IPS DF 6.9 (cell line): ENCODE measurements around the gene DOLPP1.
"Not testable (repeated sequence)": the region's sequence is repeated elsewhere in the genome, so short reads cannot be mapped to it uniquely, and the experiment has no call there.

Source experiments
- DNase-seq: peaks from one replicate; pipeline ENCODE4 v3.0.0-alpha.2; 2013; ENCODE audit warnings: low read depth, low spot score
- H3K27ac ChIP-seq: one replicate; pipeline ENCODE4 v1.5.1; 2013; ENCODE audit warnings: low read length, control low read depth
- H3K27me3 ChIP-seq: 2 replicates; pipeline ENCODE4 v1.6.1; 2013; ENCODE audit warnings: mild to moderate bottlenecking, low read length; ENCODE audit not compliant: control insufficient read depth, insufficient read depth
- H3K36me3 ChIP-seq: 2 replicates; pipeline ENCODE4 v1.6.1; 2013; ENCODE audit warnings: low read length; ENCODE audit not compliant: control insufficient read depth, insufficient read depth
- H3K4me1 ChIP-seq: 2 replicates; pipeline ENCODE4 v1.6.1; 2013; ENCODE audit warnings: low read length; ENCODE audit not compliant: control insufficient read depth, insufficient read depth
- H3K4me3 ChIP-seq: 2 replicates; pipeline ENCODE4 v1.5.1; 2013; ENCODE audit warnings: mild to moderate bottlenecking, low read length
- H3K9me3 ChIP-seq: 2 replicates; pipeline ENCODE4 v1.6.1; 2013; ENCODE audit warnings: low read length, inconsistent platforms; ENCODE audit not compliant: control insufficient read depth, insufficient read depth
- WGBS: extraction: QIAGEN DNeasy Blood & Tissue Kit; methylation state at CpG from one replicate; pipeline ENCODE4 v1.1.7; 2013; ENCODE audit warnings: mixed read lengths, missing lambda C conversion rate; ENCODE audit not compliant: insufficient read length, insufficient coverage; 5-methylcytosine and 5-hydroxymethylcytosine counted together

The DOLPP1 gene

DNA sequence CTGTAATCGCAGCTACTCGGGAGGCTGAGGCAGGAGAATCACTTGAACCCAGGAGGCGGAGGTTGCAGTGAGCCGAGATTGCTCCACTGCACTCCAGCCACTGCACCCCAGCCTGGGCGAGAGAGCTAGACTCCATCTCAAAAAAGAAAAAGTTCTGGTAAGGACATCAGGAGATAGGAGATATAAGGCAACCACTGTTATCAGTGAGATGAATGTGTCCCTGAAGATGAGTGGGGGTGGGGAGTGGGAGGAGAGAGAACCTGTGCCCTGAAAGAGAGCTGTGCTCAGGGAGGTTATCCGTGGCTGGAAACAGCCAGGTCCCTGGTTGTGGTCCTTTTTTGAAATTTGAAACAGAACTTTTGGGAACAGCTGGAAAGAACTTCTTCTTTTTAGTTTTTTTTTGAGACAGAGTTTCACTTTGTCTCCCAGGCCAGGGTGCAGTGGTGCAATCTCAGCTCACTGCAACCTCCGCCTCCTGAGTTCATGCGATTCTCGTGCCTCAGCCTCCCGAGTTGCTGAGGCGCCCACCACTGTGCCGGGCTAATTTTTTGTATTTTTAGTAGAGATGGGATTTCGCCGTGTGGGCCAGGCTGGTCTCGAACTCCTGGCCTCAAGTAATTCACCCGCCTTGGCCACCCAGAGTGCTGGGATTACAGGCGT, 32.9 kb downstream of the DOLPP1 start:
- Histone ChIP-seq H3K36me3 (no peaks in the 10 kb centered on the region), H3K4me1 (no peaks in the 10 kb centered on the region), H3K9me3 (no peaks in the 10 kb centered on the region), H3K4me3 (no peak overlapping the region), H3K27me3 (no peaks in the 10 kb centered on the region; the same call in 1 of the 2 replicates), H3K27ac (no peak overlapping the region)
- no CpG with 5 or more reads among the region's 17 CpGs for WGBS
- DNase-seq, result no peak

DNA sequence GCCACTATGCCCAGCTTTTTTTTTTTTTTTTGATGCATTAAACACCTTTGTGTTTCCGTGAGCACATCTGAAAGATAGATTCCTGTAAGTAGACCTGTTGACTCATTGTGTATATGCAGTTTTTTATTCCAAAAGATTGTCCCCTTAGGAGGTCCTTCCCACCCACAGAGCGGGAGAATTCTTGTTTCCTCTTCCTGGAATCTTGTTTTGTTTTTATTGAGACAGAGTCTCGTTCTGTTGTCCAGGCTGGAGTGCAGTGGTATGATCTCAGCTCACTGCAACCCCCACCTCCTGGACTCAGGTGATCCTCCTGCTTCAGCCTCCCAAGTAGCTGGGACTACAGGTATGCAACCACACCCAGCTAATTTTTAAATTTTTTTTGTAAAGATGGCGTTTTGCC, 37.9 kb downstream of the DOLPP1 start:
- no peak for DNase-seq
- no peaks in the 10 kb centered on the region for H3K4me1 ChIP-seq
- H3K4me3 ChIP-seq, result no peak overlapping the region
- no peaks in the 10 kb centered on the region for H3K9me3 ChIP-seq
- no CpG with 5 or more reads among the region's 4 CpGs for WGBS
- H3K36me3 ChIP-seq, result peaks cover 11% of the 10 kb centered on the region; the same call in 1 of the 2 replicates
- no peak overlapping the region for H3K27ac ChIP-seq
- H3K27me3 ChIP-seq, result no peaks in the 10 kb centered on the region

DNA sequence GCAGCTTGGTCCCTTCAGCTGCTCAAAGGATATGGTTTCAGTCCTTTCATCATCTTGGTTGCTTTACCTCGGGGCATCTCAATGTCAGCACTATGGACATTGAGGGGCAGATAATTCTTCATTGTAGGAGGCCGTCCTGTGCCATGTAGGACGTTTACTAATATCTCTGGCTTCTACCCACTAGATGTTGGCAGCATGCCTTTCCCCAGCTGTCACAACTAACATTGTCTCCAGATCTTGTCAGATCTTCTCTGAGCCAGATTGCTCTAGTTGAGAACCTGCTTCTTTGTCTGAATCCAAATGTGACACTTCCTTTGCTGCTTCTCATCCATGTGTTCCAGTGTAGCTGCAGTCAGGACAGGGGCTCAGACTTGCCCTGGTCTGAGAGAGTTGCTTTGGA, 40.6 kb downstream of the DOLPP1 start:
- H3K27ac ChIP-seq, result no peak overlapping the region
- H3K36me3 ChIP-seq, result peaks cover 11% of the 10 kb centered on the region; the same call in 1 of the 2 replicates
- H3K27me3 ChIP-seq, result no peaks in the 10 kb centered on the region
- H3K4me1 ChIP-seq, result no peaks in the 10 kb centered on the region; the same call in 1 of the 2 replicates
- H3K9me3 ChIP-seq, result no peaks in the 10 kb centered on the region
- no peak overlapping the region for H3K4me3 ChIP-seq
- DNase-seq, result no peak
- WGBS, result no CpG with 5 or more reads among the region's 3 CpGs

DNA sequence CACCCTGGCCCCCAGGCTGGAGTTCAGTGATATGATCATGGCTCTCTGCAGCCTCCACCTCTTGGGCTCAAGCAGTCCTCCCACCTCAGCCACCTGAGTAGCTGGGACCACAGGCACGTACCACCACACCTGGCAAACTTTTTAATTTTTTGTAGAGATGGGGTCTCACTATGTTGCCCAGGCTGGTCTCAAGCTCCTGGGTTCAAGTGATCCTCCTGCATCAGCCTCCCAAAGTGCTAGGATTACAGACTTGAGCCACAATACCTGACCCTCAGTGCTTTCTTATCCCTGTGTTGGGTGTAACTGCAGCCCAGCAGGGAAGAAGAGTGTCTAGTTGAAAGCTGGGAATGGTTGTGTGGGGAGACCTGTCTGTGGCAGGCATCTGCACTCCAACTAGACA, 41.2 kb downstream of the DOLPP1 start:
- no peaks in the 10 kb centered on the region for H3K9me3 ChIP-seq
- WGBS, result no CpG with 5 or more reads among the region's 1 CpG
- no peaks in the 10 kb centered on the region for H3K27me3 ChIP-seq
- H3K36me3 ChIP-seq, result peaks cover 11% of the 10 kb centered on the region; the same call in 1 of the 2 replicates
- DNase-seq, result no peak
- H3K27ac ChIP-seq, result no peak overlapping the region
- no peak overlapping the region for H3K4me3 ChIP-seq
- H3K4me1 ChIP-seq, result peaks cover 1% of the 10 kb centered on the region

DNA sequence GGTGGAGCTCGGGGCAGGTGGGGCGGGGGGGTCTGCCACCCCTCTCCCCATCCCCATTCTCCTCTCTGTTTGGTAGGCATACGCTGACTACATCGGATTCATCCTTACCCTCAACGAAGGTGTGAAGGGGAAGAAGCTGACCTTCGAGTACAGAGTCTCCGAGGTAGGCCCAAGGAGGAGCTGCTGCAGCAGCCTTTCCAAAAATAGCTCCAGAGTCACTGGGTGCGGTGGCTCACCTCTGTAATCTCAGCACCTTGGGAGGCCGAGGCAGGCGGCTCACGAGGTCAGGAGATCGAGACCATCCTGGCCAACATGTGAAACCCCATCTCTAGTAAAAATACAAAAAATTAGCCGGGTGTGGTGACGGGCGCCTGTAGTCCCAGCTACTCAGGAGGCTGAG, 42.1 kb downstream of the DOLPP1 start:
- H3K27ac ChIP-seq, H3K4me1 ChIP-seq, H3K4me3 ChIP-seq, H3K9me3 ChIP-seq, H3K27me3 ChIP-seq, DNase-seq: not testable (repeated sequence)
- no CpG with 5 or more reads among the region's 15 CpGs for WGBS
- H3K36me3 ChIP-seq, result peaks cover 11% of the 10 kb centered on the region; the same call in 1 of the 2 replicates

DNA sequence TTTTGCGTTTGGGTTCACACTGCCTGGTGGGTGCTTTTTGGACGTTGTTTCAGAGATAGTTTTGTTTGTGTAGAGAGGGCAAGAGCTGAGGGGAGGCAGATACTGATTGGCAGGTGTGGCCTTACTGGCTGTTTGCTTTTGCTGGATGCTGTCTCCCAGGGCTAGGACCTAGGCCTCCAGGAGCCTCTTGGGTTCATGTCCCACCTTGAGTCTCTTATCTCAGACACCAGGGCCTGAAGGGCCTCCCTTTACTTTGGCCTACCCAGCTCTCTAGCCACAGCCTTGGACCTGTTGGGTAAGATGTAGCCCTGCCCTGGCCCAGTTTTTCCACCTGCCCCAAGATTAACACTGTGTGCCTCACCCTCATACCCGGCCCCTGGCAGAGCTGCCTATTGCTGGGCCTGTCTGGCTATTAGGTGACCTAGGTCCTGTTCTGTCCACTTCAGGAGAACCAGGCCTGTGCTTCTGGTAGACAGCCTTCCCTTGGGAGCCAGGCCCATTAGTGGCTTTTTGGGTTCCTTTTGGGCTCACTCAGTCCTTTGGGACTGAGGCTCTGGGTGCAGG, 43.7 kb downstream of the DOLPP1 start:
- DNase-seq, result no peak
- Histone ChIP-seq H3K27me3 (no peaks in the 10 kb centered on the region), H3K27ac (no peak overlapping the region), H3K36me3 (peaks cover 11% of the 10 kb centered on the region; the same call in 1 of the 2 replicates), H3K4me3 (no peak overlapping the region), H3K9me3 (no peaks in the 10 kb centered on the region), H3K4me1 (peaks cover 3% of the 10 kb centered on the region)
- WGBS, result no CpG with 5 or more reads among the region's 3 CpGs

DNA sequence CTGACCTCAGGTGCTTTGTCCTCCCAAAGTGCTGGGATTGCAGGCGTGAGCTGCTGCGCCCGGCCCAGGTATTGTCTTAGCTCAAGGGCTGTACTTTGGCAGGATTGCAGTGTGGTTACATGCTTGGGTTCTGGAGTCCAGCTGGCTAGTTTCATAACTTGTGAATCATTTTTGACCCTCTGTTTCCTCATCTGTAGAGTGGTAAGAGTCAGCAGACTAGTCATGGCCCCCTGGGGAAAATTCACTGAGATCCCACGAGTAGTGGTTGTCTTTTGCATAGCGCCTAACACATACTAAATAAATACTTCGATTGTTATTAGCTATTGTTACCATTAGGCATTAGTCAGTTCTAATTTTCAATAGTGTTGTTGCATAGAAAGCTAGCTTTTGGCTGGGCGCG, 44.6 kb downstream of the DOLPP1 start:
- Histone ChIP-seq H3K9me3 (no peaks in the 10 kb centered on the region), H3K4me3 (no peak overlapping the region), H3K4me1 (peaks cover 3% of the 10 kb centered on the region), H3K36me3 (peaks cover 9% of the 10 kb centered on the region; the same call in 1 of the 2 replicates), H3K27me3 (no peaks in the 10 kb centered on the region), H3K27ac (no peak overlapping the region)
- no peak for DNase-seq
- WGBS, result no CpG with 5 or more reads among the region's 8 CpGs

DNA sequence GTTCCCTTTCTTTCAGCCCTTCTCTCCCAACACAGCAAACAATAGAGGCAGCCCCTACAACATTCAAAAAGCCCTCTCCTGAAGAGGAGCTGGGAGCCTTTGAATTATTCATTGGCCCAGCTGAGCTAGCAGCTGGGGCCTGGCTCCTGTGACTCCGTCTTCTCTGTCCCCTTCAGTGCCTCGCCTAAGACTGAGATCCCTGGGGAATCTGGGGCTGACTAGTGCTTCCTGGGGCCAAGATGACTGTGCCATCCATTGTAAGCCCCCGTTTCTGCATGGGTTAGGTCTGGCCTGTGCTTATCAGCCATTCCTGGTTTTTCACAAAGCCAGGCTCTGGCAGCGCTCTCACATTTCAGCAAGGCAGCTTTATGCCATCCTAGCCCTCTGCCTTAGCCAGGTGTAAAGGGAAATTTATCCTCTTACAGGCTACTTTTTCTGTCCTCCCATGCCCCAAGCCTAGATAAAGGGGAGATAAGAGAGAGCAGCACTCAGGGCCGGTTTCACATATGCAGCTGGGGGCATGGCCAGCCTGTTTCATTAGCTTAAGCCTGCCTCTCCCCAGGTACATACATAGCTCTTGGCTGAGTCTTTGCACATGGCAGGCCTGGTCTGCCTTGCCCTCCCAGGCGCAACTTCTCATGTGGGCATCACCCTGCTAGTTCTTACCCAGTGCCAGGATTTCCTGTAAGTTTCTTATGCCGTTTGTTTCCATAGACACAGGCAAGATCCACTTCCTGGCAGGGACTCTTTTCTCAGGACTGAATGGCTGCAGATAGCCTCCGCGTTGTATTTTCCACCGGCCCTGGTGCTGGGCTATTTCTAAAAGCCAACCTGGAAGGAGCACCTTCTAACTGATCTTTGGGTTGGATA, 46.1 kb downstream of the DOLPP1 start:
- no peak overlapping the region for H3K27ac ChIP-seq
- no peaks in the 10 kb centered on the region for H3K27me3 ChIP-seq
- 0 out of 2 replicates have a peak, but pooled peaks cover 3% of the 10 kb centered on the region for H3K36me3 ChIP-seq
- no CpG with 5 or more reads among the region's 10 CpGs for WGBS
- no peaks in the 10 kb centered on the region for H3K9me3 ChIP-seq
- H3K4me3 ChIP-seq, result no peak overlapping the region
- peaks cover 3% of the 10 kb centered on the region for H3K4me1 ChIP-seq
- no peak for DNase-seq

DNA sequence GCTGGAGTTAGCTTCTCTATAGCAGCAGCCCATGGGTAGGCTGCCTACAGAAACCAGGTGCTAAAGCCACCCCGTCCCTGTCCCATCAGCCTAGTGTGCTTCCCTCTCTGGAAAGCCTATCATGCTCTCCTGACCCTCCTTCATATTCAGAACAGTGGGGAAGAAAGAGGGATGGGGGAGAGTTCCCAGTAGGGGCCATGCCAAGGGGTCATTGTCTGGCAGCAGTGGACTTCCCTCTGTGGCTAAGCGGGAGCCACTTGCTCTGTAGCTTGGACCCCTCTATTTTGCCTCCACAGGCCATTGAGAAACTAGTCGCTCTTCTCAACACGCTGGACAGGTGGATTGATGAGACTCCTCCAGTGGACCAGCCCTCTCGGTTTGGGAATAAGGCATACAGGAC, 47.8 kb downstream of the DOLPP1 start:
- no CpG with 5 or more reads among the region's 5 CpGs for WGBS
- H3K36me3 ChIP-seq, result no peaks in the 10 kb centered on the region; the same call in 1 of the 2 replicates
- H3K4me3 ChIP-seq, result no peak overlapping the region
- peaks cover 3% of the 10 kb centered on the region for H3K4me1 ChIP-seq
- H3K9me3 ChIP-seq, result no peaks in the 10 kb centered on the region
- no peaks in the 10 kb centered on the region for H3K27me3 ChIP-seq
- DNase-seq, result no peak
- H3K27ac ChIP-seq, result no peak overlapping the region

DNA sequence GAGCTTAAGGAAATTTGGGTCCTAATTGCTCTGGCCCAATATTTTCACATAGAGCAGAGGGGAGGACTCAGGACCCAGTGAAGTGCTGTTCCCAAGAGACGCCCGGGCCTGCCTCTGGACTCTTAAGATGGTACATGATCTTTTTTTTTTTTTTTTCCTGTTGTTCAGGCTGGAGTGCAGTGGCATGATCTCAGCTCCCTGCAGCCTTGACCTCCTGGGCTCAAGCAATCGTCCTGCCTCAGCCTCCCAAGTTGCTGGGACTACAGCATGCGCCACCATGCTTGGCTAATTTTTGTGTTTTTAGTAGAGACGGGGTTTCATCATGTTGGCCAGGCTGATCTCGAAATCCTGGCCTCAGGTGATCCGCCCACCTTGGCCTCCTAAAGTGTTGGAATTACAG, 49.4 kb downstream of the DOLPP1 start:
- H3K4me1 ChIP-seq, DNase-seq, H3K4me3 ChIP-seq, H3K36me3 ChIP-seq, H3K27me3 ChIP-seq, H3K9me3 ChIP-seq, H3K27ac ChIP-seq: not testable (repeated sequence)
- no CpG with 5 or more reads among the region's 7 CpGs for WGBS
